SK-N-SH treated with all-trans-retinoic acid at 6 μM for 48 hours (cell line): ENCODE results near the gene EXOSC10.
"Not testable (repeated sequence)": the region's sequence is repeated elsewhere in the genome, so short reads cannot be mapped to it uniquely, and the experiment has no call there.

ENCODE experiments used
- ATAC-seq: fragments of 200-7000 bp; cut with Tn5 transposase; 3 replicates; pipeline ENCODE4 v1.9.1; 2020; ENCODE audit warnings: mild to moderate bottlenecking, moderate library complexity
- ARNTL ChIP-seq: fragments of 450-650 bp; formaldehyde crosslinking; IDR thresholded peaks from 2 replicates; pipeline ENCODE4 v1.5.0; 2020; ENCODE audit warnings: low read depth, mild to moderate bottlenecking, moderate library complexity, borderline replicate concordance
- CREB5 ChIP-seq: fragments of 250-450 bp; sonication (Bioruptor Pico); IDR thresholded peaks from 2 replicates; pipeline ENCODE4 v1.5.1; 2020; ENCODE audit warnings: low read depth, mild to moderate bottlenecking, moderate library complexity
- CSDC2 ChIP-seq: fragments of 250-450 bp; sonication (Bioruptor Pico); IDR thresholded peaks from 2 replicates; pipeline ENCODE4 v1.5.0; 2020; ENCODE audit warnings: mild to moderate bottlenecking, moderate library complexity
- CSRNP3 ChIP-seq: fragments of 250-450 bp; sonication (Bioruptor Pico); IDR thresholded peaks from 2 replicates; pipeline ENCODE4 v1.5.1; 2021; ENCODE audit warnings: mild to moderate bottlenecking, moderate library complexity
- GLIS3 ChIP-seq: fragments of 250-450 bp; sonication (Bioruptor Pico); IDR thresholded peaks from 2 replicates; pipeline ENCODE4 v1.5.0; 2020; ENCODE audit warnings: mild to moderate bottlenecking, moderate library complexity
- ISL1 ChIP-seq: fragments of 250-450 bp; sonication (Bioruptor Pico); IDR thresholded peaks from 2 replicates; pipeline ENCODE4 v2.1.2; 2022; ENCODE audit warnings: mild to moderate bottlenecking, moderate library complexity
- OSR1 ChIP-seq: fragments of 250-450 bp; sonication (Bioruptor Pico); IDR thresholded peaks from 2 replicates; pipeline ENCODE4 v1.8.0; 2022; ENCODE audit warnings: moderate library complexity, mild to moderate bottlenecking, inconsistent platforms
- PATZ1 ChIP-seq: fragments of 250-450 bp; sonication (Bioruptor Pico); IDR thresholded peaks from 2 replicates; pipeline ENCODE4 v1.8.0; 2020; ENCODE audit warnings: mild to moderate bottlenecking, moderate library complexity, borderline replicate concordance
- POU6F1 ChIP-seq: fragments of 250-450 bp; sonication (Bioruptor Pico); IDR thresholded peaks from 2 replicates; pipeline ENCODE4 v1.8.0; 2021; ENCODE audit warnings: low read depth, mild to moderate bottlenecking, moderate library complexity, borderline replicate concordance
- PPARA ChIP-seq: fragments of 250-450 bp; sonication (Bioruptor Pico); IDR thresholded peaks from 2 replicates; pipeline ENCODE4 v1.5.0; 2020; ENCODE audit warnings: mild to moderate bottlenecking, borderline replicate concordance
- RARB ChIP-seq: fragments of 250-450 bp; sonication (Bioruptor Pico); IDR thresholded peaks from 2 replicates; pipeline ENCODE4 v1.8.0; 2021; ENCODE audit warnings: mild to moderate bottlenecking, moderate library complexity
- SNAI2 ChIP-seq: fragments of 250-450 bp; sonication (Bioruptor Pico); IDR thresholded peaks from 2 replicates; pipeline ENCODE4 v1.5.0; 2020; ENCODE audit warnings: mild to moderate bottlenecking, moderate library complexity
- TCF4 ChIP-seq: fragments of 250-450 bp; sonication (Bioruptor Pico); IDR thresholded peaks from 2 replicates; pipeline ENCODE4 v1.8.0; 2021; ENCODE audit warnings: mild to moderate bottlenecking, moderate library complexity, borderline replicate concordance
- TOX ChIP-seq: fragments of 250-450 bp; sonication (Bioruptor Pico); IDR thresholded peaks from 2 replicates; pipeline ENCODE4 v1.8.0; 2021; ENCODE audit warnings: mild to moderate bottlenecking, moderate library complexity, borderline replicate concordance
- ZC3H10 ChIP-seq: fragments of 250-450 bp; sonication (Bioruptor Pico); IDR thresholded peaks from 2 replicates; pipeline ENCODE4 v1.5.1; 2021; ENCODE audit warnings: mild to moderate bottlenecking, moderate library complexity
- ZFP3 ChIP-seq: fragments of 250-450 bp; sonication (Bioruptor Pico); IDR thresholded peaks from 2 replicates; pipeline ENCODE4 v1.5.0; 2020; ENCODE audit warnings: mild to moderate bottlenecking, moderate library complexity
- ZFP30 ChIP-seq: fragments of 450-650 bp; formaldehyde crosslinking; IDR thresholded peaks from 2 replicates; pipeline ENCODE4 v1.5.0; 2022; ENCODE audit warnings: mild to moderate bottlenecking, moderate library complexity
- ZNF70 ChIP-seq: fragments of 450-650 bp; formaldehyde crosslinking; IDR thresholded peaks from 2 replicates; pipeline ENCODE4 v1.5.0; 2020; ENCODE audit warnings: mild to moderate bottlenecking, moderate library complexity
- ZNF8 ChIP-seq: fragments of 450-650 bp; formaldehyde crosslinking; IDR thresholded peaks from 2 replicates; pipeline ENCODE4 v1.5.0; 2020; ENCODE audit warnings: mild to moderate bottlenecking, moderate library complexity

The EXOSC10 gene

GRCh38 chr1:11052839-11053757 lies 46.6 kb downstream of the EXOSC10 start:
- ATAC-seq: peak; percentile 52
- peak; percentile 82; the same call in 1 of the 2 replicates for TF ChIP-seq TCF4 (CRISPR knock-in tag)
- TF ChIP-seq CSDC2 (CRISPR knock-in tag): no peak
- no peak for TF ChIP-seq ZC3H10 (CRISPR knock-in tag)

- ATAC-seq: peak; percentile 20
- TF ChIP-seq ZNF8 (CRISPR knock-in tag) (no peak), TOX (no peak), TCF4 (CRISPR knock-in tag) (no peak), PPARA (CRISPR knock-in tag) (no peak), GLIS3 (CRISPR knock-in tag) (no peak), ZFP3 (no peak), POU6F1 (no peak), CREB5 (no peak), ZC3H10 (CRISPR knock-in tag) (no peak), ZNF70 (CRISPR knock-in tag) (no peak), SNAI2 (CRISPR knock-in tag) (no peak), CSRNP3 (no peak), CSDC2 (CRISPR knock-in tag) (no peak)
Measured at GRCh38 chr1:11051781-11052511, 47.7 kb downstream of the EXOSC10 start.

GRCh38 chr1:11051121-11051520 lies 48.5 kb downstream of the EXOSC10 start:
- ATAC-seq: not testable (repeated sequence)

- no peak for TF ChIP-seq PPARA (CRISPR knock-in tag)
- TF ChIP-seq PATZ1 (CRISPR knock-in tag): no peak
- no peak for TF ChIP-seq OSR1 (CRISPR knock-in tag)
- no peak for TF ChIP-seq ZFP30
- no peak for TF ChIP-seq RARB
- no peak for TF ChIP-seq ARNTL
- no peak for ATAC-seq
Measured at GRCh38 chr1:11046625-11047365, 52.9 kb downstream of the EXOSC10 start, which contains the start of gene MASP2. Gene MASP2, minus strand, starts transcription at chr1:11047239. Its CDS starts 32 bp downstream, at chr1:11047207.

- TF ChIP-seq ISL1 (CRISPR knock-in tag) (no peak), RARB (no peak)
- ATAC-seq: no peak
Measured at GRCh38 chr1:11046270-11046566, 53.5 kb downstream of the EXOSC10 start.
